Brain pericyte (primary cell): Measurements from ENCODE around the gene CAMTA1.
"Not testable (repeated sequence)": the region's sequence is repeated elsewhere in the genome, so short reads cannot be mapped to it uniquely, and the experiment has no call there.

Source experiments
- DNase-seq: peaks from one replicate; pipeline ENCODE4 v3.0.0-alpha.2; 2012; ENCODE audit warnings: low read depth, low spot score

CAMTA1 gene

DNA sequence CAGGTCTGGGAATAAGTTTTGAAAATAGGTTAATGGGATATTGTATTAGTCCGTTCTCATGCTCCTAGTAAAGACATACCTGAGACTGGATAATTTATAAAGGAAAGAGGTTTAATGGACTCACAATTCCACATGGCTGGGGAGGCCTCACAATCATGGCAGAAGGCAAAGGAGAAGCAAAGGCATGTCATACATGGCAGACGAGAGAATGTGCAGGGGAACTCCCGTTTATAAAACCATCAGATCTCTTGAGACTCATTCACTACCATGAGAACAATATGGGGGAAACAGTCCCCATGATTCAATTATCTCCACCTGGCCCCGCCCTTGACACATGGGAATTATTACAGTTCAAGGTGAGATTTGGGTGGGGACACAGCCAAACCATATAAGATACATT, 60.5 kb downstream of the CAMTA1 start:
- DNase-seq = not testable (repeated sequence)

DNA sequence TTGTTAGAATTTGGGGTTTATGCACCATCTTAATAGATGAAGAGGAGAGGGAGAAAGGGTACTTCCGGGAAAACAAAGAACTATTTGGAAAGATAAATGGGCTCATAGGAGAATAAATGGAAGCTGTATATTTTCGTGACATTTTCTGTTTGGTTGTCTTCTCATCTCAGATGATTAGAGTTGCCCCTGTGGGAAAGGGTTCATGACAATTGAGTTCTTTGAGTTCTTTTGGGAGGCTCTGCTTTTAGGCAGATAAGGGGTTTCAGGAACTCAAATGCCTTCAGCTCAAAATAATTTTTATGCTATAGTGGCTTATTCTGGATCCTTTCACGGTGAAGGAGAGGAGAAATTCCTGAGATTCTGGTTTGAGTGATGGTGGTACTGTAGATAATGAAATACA, 63.6 kb downstream of the CAMTA1 start:
- no peak for DNase-seq

DNA sequence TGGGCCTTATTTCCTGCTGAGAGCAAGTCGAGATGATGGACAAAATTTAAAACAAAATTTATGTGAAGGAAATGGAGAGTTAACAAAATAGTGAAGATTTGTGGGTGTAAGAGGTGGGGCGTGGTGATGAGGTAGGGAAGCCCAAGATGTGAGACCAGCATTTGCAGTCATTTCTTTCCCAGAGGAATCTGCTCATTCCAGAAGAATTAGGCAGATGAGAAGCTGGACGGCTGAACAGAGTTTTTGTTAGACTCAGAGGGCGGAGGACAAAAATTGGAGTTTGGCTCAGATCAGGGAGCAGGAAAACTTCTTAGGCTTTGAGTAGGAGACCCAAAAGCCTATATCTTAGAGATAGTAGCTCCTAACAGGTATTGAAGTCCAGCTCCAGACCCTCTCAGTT, 65.3 kb downstream of the CAMTA1 start:
- no peak for DNase-seq

DNA sequence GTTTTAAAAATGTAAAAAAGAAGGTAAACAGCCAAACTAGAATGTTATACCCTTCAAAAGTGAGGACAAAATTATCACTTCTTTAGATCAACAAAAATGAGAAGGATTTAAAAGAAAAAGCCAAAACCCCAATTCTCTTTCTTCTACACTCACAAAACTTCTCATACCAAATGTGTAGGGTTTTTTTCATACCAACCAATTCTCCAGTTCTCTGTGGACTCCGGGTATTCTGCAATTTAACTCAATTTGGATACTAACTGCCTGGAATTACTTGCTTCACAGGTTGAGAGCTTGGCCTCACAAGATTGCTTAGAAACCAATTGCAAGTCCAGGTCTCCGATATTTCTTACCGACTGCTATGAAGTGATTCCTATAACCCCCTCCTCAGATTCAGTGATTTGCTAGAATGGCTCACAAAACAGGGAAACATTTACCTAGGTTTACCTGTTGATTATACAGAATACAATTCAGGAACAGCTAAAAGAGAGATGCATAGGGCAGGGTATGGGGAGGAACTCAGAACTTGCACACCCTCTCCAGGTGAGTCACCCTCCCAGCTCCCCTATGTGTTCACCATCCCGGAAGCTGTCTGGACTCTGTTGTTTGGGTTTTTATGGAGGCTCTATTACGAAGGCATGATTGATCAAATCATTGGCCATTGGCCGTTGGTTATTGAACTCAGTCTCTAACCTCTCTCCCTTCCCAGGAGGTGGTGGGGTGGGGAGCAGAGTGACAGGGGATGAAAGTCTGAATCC, 67.1 kb downstream of the CAMTA1 start:
- no peak for DNase-seq

DNA sequence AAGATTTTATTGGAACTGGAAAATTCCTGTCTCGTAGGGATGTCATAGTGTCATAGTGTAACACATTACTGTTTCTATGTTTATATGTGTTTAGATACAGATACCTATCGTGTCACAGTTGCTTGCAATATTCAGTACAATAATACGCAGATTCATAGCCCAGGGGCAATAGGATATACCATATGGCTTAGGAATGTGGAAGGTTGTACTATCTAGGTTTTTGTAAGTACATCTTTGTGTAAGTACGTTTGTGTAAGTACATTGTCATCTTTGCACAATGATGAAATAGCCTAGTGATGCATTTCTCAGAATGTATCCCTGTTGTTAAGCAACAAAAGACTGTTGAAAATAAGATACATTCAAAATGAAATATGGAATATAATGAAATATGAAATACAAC, 68.9 kb downstream of the CAMTA1 start:
- DNase-seq = no peak

DNA sequence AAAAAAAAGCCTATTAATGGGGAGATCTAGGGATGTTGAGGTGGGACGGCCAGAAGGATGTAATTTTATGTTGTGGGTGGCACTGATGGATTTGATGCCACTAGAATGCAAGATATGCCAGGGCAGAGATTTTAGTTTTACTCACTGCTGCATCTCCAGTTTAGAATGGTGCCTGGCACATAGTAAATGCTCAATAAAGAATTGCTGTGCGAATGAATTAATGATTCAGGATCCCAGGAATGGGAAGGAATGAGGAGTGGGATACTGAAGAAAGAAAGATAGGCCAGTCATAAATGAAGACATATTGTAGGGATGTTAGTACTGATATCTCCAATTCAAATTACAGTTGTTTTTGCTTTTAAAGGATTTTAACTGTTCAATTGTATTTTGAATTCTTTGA, 72.6 kb downstream of the CAMTA1 start:
- DNase-seq = no peak

DNA sequence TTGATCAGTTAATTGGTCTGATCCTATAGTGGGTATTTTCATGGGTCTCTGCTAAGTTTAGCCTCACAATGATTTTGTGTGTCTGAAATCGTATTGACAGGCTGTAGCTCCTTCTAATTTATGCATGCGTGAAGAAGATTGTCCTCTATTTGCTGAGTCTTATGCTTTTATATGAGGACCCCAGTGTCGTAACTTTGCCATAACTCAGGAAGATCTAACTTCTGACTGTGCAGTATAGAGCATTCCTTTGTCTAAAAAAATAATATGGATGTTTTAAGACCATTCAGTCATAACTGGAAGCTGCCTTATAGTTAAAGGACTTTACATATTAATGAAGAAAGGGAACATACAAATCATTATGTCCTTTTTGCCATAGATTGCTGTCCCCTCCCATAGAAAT, 73.3 kb downstream of the CAMTA1 start:
- no peak for DNase-seq

DNA sequence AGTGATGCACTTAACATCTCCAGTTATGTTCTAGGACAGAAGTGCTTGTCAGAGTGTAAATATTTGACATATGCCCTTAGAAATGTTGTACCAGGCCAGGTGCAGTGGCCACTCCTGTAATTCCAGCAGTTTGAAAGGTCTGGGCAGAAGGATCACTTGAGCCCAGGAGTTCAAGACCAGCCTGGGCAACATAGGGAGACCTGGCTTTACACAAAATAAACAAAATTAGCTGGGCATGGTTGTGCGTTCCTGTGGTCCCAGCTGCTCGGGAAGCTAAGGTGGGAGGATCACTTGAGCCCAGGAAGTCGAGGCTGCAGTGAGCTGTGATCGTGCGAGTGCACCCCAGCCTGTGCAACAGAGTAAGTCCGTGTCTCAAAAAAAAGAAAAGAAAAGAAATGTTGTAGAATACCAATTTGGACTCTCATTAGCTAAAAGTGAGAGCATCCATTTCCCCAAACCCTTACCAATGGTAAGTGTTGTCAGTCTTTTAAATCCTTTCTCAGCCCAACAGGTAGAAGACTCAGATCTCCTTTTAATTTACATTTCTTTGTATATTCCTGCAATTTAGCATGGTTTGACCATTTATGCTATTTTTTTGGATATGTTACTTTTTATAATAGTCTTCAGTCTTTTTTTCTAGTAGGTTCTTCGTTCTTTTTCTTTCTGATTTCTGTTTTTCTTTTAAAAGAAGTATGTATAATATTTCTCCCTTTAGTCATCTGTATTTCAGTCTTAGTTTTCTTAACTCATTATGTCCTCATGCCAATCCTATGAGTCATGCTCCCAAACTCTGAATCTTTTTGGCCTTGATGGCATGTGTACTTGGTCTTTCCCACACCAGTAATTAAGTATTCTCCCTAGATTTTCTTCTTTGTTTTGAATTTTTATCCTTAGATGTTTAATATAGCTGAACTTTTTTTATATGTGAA, 74.4 kb downstream of the CAMTA1 start:
- peak; percentile 47 for DNase-seq

DNA sequence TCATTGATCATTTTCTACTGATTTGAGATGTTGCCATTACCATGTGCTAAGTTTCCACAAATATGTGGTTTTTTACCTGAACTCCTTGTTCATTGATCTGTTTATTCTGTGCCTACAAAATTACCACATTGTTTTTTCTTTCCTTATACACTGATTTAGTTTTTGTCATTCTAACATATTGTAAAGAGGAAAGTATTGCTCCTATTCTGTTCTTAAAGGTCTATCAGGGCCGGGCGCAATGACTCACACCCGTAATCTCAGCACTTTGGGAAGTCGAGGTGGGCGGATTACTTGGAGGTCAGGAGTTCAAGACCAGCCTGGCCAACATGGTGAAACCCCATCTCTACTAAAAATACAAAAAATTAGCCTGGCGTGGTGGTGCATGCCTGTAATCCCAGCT, 75.1 kb downstream of the CAMTA1 start:
- no peak for DNase-seq

DNA sequence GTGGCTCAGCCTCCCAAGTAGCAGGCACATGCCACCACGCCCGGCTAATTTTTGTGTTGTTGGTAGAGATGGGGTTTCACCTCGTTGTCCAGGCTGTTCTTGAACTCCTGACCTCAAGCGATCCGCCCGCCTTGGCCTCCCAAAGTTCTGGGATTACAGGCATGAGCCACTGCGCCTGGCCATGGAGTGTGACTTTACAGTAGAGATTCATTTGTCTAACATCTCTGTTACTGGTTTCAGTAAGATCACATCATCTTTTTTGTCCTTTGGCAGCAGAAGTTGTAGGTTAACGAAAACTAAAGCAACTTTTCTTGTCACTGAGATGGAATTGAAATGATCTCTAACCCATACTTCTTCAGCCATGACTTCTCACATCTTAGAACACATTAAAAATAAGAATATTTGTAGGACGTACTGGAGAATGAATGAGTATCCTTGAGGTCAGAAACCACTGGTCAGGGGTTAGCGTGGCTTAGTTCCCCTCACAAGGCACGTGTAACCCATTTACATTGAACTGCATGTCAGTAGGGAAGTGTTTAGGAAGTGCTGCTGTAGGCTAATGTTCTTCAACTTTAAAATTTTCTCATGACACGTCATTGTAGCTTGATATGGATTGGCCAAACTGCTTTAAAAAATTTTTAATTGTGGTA, 75.9 kb downstream of the CAMTA1 start:
- no peak for DNase-seq

DNA sequence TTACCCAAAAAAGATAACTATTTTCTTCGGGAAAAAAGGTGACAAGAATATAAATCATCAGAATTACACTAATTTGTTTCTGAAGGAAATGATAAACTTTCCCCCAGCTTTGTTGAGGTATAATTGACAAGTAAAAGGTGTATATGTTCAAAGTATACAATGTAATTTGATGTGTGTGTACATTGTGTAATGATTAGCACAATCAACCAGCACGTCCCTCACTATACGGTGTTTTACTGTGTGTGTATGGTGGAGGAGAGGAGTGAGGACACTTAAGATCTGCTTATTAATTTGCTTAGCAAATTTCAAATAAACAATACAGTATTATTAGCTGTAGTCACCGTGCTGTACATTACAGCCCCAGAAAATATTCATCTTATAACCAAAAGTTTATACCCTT, 77.7 kb downstream of the CAMTA1 start:
- DNase-seq = no peak

DNA sequence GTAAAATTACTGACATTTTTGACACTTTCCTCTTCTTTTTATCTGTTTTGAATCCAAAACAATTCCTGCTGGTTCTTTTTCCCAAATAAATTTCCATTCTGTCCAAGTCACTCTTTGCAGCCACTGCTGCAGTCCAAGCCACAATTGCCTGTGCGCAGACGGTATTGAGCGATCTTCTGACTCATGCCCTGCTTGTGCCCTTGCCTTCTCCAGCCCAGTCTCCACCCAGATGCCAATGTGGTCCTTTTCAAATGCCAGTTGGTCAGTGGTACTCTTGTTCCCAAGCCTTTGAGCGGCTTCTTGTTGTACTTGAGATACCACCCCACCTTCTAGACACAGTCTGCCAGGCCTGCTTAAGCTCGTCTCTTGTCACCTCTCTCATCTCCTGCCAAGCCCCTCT, 78.9 kb downstream of the CAMTA1 start:
- no peak for DNase-seq

DNA sequence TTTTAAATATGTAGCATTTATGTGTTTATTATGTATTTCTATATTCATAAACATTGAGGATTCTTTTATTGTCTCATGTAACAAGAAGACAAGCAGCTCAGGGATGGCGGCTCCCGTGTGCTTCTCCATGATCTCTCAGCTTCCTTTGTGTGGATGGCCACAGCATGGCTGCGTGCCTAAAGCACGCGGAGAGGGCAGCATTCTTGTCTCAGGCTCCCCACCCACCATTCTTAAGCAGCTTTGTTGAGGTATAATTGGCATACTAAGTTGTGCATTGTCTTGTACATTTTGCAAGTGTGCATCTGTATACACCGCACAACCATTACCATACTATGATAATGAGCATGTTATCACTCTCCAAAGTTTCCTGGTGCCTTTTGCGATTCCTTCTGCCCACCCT, 81.6 kb downstream of the CAMTA1 start:
- DNase-seq = no peak

DNA sequence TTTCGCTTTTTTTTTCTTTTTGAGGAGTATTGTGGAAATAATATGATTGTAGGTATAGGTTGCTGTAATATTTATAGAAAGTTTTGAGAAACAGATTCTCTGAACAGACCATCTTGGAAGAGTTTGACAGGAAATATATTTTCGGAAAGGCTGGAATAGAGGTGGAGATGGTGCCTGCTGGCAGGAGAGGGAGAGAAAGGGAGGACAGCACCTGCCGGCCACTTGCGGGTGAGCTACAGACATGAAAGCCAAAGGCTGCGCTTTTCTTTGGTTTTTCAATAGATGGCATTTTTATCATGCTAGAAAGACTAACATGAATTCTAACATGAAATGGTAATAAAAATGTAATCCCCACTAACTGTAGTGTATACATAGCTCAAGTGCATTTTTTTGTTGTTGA, 82.1 kb downstream of the CAMTA1 start:
- no peak for DNase-seq

DNA sequence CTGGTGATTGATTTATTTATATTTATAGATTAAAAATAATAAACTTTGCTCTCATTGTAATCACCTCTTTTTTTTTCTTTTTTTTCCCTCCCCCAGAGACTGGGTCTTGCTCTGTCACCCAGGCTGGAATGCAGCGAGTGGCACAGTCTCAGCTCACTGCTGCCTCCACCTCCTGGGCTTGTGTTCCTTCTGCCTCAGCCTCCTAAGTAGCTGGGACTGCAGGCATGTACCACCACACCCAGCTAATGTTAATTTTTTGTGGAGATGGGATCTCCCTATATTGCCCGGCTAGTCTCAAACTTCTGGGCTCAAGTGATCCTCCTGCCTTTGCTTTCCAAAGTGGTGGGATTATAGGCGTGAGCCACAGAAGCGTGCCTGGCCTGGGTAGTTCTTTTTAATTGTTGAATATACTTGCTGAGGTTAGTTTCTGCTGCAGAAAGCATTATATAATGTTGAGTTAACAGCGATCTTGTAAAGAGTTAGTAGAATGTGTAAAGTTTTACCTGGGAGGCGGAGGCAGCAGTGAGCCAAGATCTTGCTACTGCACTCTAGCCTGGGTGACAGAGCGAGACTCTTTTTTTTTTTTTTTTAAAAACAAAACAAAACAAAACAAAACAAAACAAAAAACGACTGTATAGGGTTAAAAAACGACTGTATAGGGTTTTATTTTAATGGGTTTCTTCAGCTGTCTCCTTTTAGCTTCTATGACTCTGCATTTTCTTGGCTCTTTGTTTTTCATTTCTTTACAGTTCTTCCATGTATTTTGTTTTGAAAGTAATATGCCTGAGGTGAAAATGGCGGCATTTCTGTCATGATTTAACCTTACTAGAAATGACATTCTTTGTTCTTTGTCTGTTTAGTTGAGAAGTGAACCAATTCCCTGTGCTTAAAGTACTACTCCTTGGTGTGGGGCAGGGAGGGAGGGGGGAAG, 82.7 kb downstream of the CAMTA1 start:
- no peak for DNase-seq

DNA sequence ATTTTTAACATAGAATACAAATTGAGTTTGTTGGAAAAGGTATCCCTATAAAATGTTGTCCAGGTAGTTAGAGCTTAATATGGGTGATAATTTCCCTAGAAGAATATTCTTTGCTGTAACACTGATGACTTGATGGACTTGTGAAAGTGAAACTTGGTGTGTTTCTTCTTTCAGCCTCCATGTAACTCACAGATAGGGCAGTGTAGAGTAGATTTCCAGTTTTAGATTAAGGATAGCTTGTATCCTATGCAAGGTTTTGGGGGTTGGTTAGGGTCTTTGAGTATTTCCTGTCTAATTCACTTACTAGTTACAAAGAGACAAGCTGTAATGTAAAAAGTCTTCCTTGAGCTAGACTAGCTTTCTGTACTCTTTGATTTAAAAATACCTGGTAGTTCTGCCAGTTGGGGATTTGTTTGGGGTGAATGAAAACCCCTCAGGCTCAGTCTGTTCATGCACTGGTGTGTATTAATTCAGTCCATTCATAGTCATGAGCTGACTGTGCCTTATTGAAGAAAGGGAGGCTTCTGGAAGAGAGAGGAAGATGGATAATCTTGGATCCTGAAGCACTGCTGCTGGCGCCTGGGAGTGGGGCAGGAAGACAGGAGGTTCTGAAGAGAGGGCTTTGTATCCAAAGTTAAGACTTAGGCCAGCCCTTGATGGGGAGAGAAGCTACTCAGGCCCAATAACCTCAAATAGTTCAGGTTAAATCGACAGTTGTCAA, 83.6 kb downstream of the CAMTA1 start:
- no peak for DNase-seq

DNA sequence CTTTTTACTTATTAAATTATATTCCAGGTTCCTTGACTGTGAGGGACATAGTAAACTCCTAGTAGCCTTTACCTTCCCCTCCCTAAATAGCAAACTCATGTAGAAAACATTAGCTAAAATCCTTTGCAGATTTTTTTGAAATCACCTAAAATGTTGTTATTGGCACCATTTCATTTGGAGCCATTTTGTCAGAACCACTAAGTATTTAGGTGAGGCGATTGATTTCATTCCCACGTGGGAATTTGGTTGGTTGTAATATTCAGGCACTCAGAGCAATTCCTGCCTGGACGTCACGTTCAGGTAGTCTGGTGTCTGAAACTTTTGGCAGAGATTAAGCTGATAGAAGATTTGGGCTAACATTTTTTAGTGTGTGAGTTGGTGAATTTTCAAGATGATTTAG, 84.3 kb downstream of the CAMTA1 start:
- no peak for DNase-seq

DNA sequence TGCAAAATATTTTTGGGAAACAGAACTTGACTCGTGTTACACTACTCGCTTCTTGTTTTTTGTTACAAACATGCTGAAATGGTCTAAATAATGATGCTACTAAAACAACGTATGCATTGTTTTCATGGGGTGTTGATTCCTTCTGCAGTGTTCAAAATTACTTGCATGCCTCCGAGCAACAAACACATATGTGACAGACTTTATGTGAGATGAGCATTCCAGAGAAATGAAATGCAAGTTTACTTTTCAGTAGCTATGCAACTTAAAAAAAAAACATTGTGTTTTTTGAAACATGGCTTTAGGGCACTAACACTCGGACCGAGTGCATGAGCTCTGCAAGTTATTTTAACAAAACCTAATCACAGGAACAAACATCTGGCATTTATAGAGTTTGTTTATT, 84.8 kb downstream of the CAMTA1 start:
- DNase-seq = no peak

DNA sequence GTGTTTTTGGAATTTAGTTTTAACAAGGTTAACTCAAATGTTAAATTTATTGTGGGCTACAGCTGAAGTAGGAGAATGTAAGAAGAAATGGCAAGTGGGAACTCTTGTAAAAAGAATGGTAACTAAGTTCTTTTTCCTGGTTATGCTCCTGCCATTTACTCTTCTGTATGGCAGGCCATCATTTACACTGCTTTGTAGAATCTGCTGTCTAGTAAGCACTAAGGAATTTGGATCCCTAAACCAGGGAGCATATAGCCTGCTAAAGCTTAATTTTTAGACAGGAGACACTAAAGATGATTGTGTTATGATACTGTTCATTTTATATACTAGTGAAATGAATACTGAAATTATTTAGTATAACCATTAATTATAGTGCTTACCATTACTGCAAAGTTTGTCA, 85.3 kb downstream of the CAMTA1 start:
- DNase-seq = no peak

DNA sequence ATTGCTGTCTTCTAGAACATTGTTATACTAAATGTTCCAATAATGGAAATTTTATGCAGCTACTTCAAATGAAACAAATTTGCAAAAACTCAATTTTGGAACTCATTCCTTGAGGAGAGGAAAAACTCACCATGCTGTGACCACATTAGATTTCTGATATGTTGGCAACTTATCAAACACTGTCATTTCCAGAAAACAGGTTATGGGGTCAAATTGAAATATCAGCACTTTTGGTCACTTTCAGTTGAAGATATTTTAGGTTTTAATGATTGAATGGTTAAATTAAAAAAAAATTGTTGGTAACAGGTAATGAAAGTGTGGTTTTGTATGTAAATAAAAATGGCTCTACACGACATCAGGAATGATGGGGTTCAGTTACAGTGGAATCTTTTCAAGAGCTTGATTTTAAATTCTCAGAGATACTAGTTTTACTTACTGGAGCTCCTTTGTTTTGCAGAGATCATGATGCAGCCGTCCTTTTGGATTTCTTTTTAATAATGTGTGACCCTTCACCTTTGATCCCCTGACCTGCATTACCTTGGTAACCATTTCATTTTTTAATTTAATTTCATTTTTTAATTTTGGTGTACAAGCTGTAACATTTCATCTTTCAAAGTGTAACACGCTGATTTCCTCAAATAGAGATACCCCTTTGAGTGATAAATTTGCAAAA, 86.2 kb downstream of the CAMTA1 start:
- DNase-seq = no peak
